PC-9 (cell line): ENCODE measurements around the gene BRWD1. TPM values are rescaled to one million over a fixed set of nuclear protein-coding genes. Genes with fewer than 3 reads are reported as not detected.
"Not testable (repeated sequence)": the region's sequence is repeated elsewhere in the genome, so short reads cannot be mapped to it uniquely, and the experiment has no call there.

Experiments
- BruUV-seq: library from RNA; stranded (reverse); fragments of 400-500 nt; replicated peaks from 2 replicates; lab custom pipeline; 2021; lab: Mats Ljungman, UMichigan
- CTCF ChIA-PET: fragments of 300-600 bp; sonication (Branson Sonifier 250); formaldehyde crosslinking; loops from one replicate; lab custom pipeline; 2022; ENCODE audit warnings: antibody characterized with exemption; lab: Charles Lee
- POLR2A ChIA-PET: fragments of 300-600 bp; sonication (Branson Sonifier 250); formaldehyde crosslinking; loops from one replicate; lab custom pipeline; 2022; ENCODE audit warnings: antibody characterized with exemption; ENCODE audit not compliant: unreplicated experiment; lab: Charles Lee
- DNase-seq, 2 experiments: peaks; one replicate each; pipeline versions ENCODE4 v3.0.0 to v3.0.0-alpha.2; 2015 to 2022; ENCODE audit warnings: mixed read lengths in 1 of 2
- H2AFZ ChIP-seq: fragments of 200-600 bp; sonication (generic); 2 replicates; pipeline ENCODE4 v1.8.1; 2017; ENCODE audit warnings: antibody characterized with exemption
- H3F3A ChIP-seq: fragments of 200-600 bp; sonication (generic); 2 replicates; pipeline ENCODE4 v1.8.1; 2017; ENCODE audit warnings: antibody characterized with exemption, mild to moderate bottlenecking, low read depth; ENCODE audit not compliant: insufficient read depth
- H3K27ac ChIP-seq: fragments of 200-600 bp; sonication (generic); 2 replicates; pipeline ENCODE4 v1.6.1; 2016; ENCODE audit warnings: mixed run types
- H3K27me3 ChIP-seq: fragments of 200-600 bp; sonication (generic); 2 replicates; pipeline ENCODE4 v1.6.1; 2016; ENCODE audit warnings: low read depth, mixed run types; ENCODE audit not compliant: insufficient read depth
- H3K36me3 ChIP-seq: fragments of 200-600 bp; sonication (generic); 2 replicates; pipeline ENCODE4 v1.6.1; 2016; ENCODE audit warnings: low read depth, mixed run types
- H3K4me1 ChIP-seq: fragments of 200-600 bp; sonication (generic); replicated peaks from 2 replicates; pipeline ENCODE4 v1.6.1; 2016; ENCODE audit warnings: mixed run types; ENCODE audit not compliant: insufficient read depth
- H3K4me2 ChIP-seq: fragments of 200-600 bp; sonication (generic); 2 replicates; pipeline ENCODE4 v1.6.1; 2017; ENCODE audit warnings: mixed run types
- H3K4me3 ChIP-seq: fragments of 200-600 bp; sonication (generic); 2 replicates; pipeline ENCODE4 v1.6.1; 2016; ENCODE audit warnings: mixed run types
- H3K79me2 ChIP-seq: fragments of 200-600 bp; sonication (generic); 2 replicates; pipeline ENCODE4 v1.6.1; 2017; ENCODE audit warnings: low read depth, mixed run types
- H3K9me2 ChIP-seq: fragments of 200-600 bp; sonication (generic); 2 replicates; pipeline ENCODE4 v1.8.1; 2017; ENCODE audit warnings: mild to moderate bottlenecking; ENCODE audit not compliant: insufficient read depth
- H3K9me3 ChIP-seq: fragments of 200-600 bp; sonication (generic); 2 replicates; pipeline ENCODE4 v1.8.1; 2016; ENCODE audit warnings: low read depth; ENCODE audit not compliant: insufficient read depth
- H4K20me1 ChIP-seq: fragments of 200-600 bp; sonication (generic); 2 replicates; pipeline ENCODE4 v1.8.1; 2017; ENCODE audit not compliant: insufficient read depth
- CTCF ChIP-seq: fragments of 200-600 bp; sonication (generic); conservative IDR thresholded peaks from 2 replicates; pipeline ENCODE4 v1.6.1; 2017; ENCODE audit warnings: mixed run types, antibody characterized with exemption, mild to moderate bottlenecking, moderate library complexity
- EZH2 ChIP-seq: fragments of 200-600 bp; sonication (generic); IDR thresholded peaks from 2 replicates; pipeline ENCODE4 v1.8.0; 2017; ENCODE audit warnings: antibody characterized with exemption, low read depth
- intact Hi-C: fragments of 100-400 bp; cut with micrococcal nuclease; formaldehyde crosslinking; loops from one replicate; pipeline ENCODE4 v1.10.0; 2022; ENCODE audit not compliant: unreplicated experiment
- total RNA-seq: library from RNA; stranded (reverse); gene quantifications from 2 replicates; pipeline ENCODE4 v1.2.3, GENCODE V29; 2021

BRWD1 gene
- total RNA-seq, 1 experiment from 2014 or later, result 42.9 TPM

GRCh38 chr21:39221282-39221996 lies 92.0 kb downstream of the BRWD1 start:
- H3K4me3 ChIP-seq, result no peak overlapping the region
- no peak overlapping the region for H2AFZ ChIP-seq
- H3K27ac ChIP-seq, result no peak overlapping the region
- H3K4me1 ChIP-seq, result no peaks in the 10 kb centered on the region
- no peaks in the 10 kb centered on the region for H3K27me3 ChIP-seq
- no peaks in the 10 kb centered on the region for H3K36me3 ChIP-seq
- H3K9me2 ChIP-seq, result no peaks in the 10 kb centered on the region
- no peaks in the 10 kb centered on the region; the same call in 1 of the 2 replicates for H4K20me1 ChIP-seq
- POLR2A ChIA-PET, result no interaction called here
- TF ChIP-seq EZH2 (no peak), CTCF (no peak)
- H3F3A ChIP-seq, result 0 out of 2 replicates have a peak, but pooled peaks cover 9% of the 10 kb centered on the region
- intact Hi-C loops, result no loop called here
- no peak overlapping the region for H3K4me2 ChIP-seq
- H3K79me2 ChIP-seq, result no peaks in the 10 kb centered on the region
- no peaks in the 10 kb centered on the region for H3K9me3 ChIP-seq
- BruUV-seq, result no TSS peak
- CTCF ChIA-PET, result no interaction called here
- DNase-seq, result no peak

GRCh38 chr21:39220875-39221274 lies 92.6 kb downstream of the BRWD1 start:
- BruUV-seq, POLR2A ChIA-PET, H3K4me2 ChIP-seq, DNase-seq, H3K79me2 ChIP-seq, H2AFZ ChIP-seq, H3K27ac ChIP-seq, H4K20me1 ChIP-seq, H3K9me2 ChIP-seq, CTCF ChIA-PET, H3K4me3 ChIP-seq, H3F3A ChIP-seq, intact Hi-C loops, H3K27me3 ChIP-seq, H3K4me1 ChIP-seq, H3K9me3 ChIP-seq, H3K36me3 ChIP-seq: not testable (repeated sequence)

- BruUV-seq, result no TSS peak
- ChIA-PET CTCF (no interaction called here), POLR2A (no interaction called here)
- DNase-seq, result no peak
- H3K4me1 ChIP-seq, result no peaks in the 10 kb centered on the region
- H3K9me3 ChIP-seq, result no peaks in the 10 kb centered on the region
- no peaks in the 10 kb centered on the region for H3K9me2 ChIP-seq
- H3K79me2 ChIP-seq, result no peaks in the 10 kb centered on the region
- no peak overlapping the region for H3K27ac ChIP-seq
- TF ChIP-seq EZH2 (no peak), CTCF (no peak)
- 0 out of 2 replicates have a peak, but pooled peaks cover 9% of the 10 kb centered on the region for H3F3A ChIP-seq
- no peak overlapping the region for H3K4me2 ChIP-seq
- H3K36me3 ChIP-seq, result no peaks in the 10 kb centered on the region
- no peak overlapping the region for H2AFZ ChIP-seq
- H4K20me1 ChIP-seq, result no peaks in the 10 kb centered on the region
- no peak overlapping the region for H3K4me3 ChIP-seq
- no peaks in the 10 kb centered on the region for H3K27me3 ChIP-seq
- intact Hi-C loops, result no loop called here
These were observed 93.3 kb downstream of the BRWD1 start for GRCh38 chr21:39220150-39220549.

GRCh38 chr21:39218082-39218409 lies 95.4 kb downstream of the BRWD1 start:
- Histone ChIP-seq H3K4me2 (no peak overlapping the region), H3K27ac (no peak overlapping the region), H3K4me1 (no peaks in the 10 kb centered on the region), H3K4me3 (no peak overlapping the region), H4K20me1 (no peaks in the 10 kb centered on the region), H3K9me2 (no peaks in the 10 kb centered on the region), H2AFZ (no peak overlapping the region), H3K9me3 (no peaks in the 10 kb centered on the region), H3K27me3 (no peaks in the 10 kb centered on the region), H3F3A (0 out of 2 replicates have a peak, but pooled peaks cover 5% of the 10 kb centered on the region), H3K79me2 (no peaks in the 10 kb centered on the region), H3K36me3 (no peaks in the 10 kb centered on the region)
- CTCF ChIA-PET, result no interaction called here
- no TSS peak for BruUV-seq
- POLR2A ChIA-PET, result no interaction called here
- intact Hi-C loops, result no loop called here
- no peak for DNase-seq
- no peak for TF ChIP-seq CTCF
- TF ChIP-seq EZH2, result no peak
